Loucy (cell line): ENCODE measurements around the gene CUX1.

Experiments used
- H2AFZ ChIP-seq: fragments of 200-600 bp; sonication (generic); 2 replicates; pipeline ENCODE4 v1.6.0; 2016; ENCODE audit warnings: antibody characterized with exemption, mild to moderate bottlenecking, low read length, moderate library complexity
- H3F3A ChIP-seq: fragments of 200-600 bp; 2 replicates; pipeline ENCODE4 v1.6.0; 2016; ENCODE audit warnings: antibody characterized with exemption, low read depth, mild to moderate bottlenecking
- H3K27me3 ChIP-seq: fragments of 200-600 bp; sonication (generic); 2 replicates; pipeline ENCODE4 v1.6.1; 2014; ENCODE audit warnings: low read length, mild to moderate bottlenecking; ENCODE audit not compliant: insufficient read depth, poor library complexity, severe bottlenecking
- H3K36me3 ChIP-seq: fragments of 200-600 bp; sonication (generic); 2 replicates; pipeline ENCODE4 v1.6.1; 2016; ENCODE audit warnings: low read length; ENCODE audit not compliant: insufficient read depth
- H3K4me1 ChIP-seq: fragments of 200-600 bp; sonication (generic); 2 replicates; pipeline ENCODE4 v1.5.1; 2014; ENCODE audit warnings: low read length, mild to moderate bottlenecking; ENCODE audit not compliant: insufficient read depth, poor library complexity, severe bottlenecking
- H3K4me2 ChIP-seq: fragments of 200-600 bp; sonication (generic); 2 replicates; pipeline ENCODE4 v1.6.0; 2014; ENCODE audit warnings: antibody characterized with exemption, low read length, low read depth, mild to moderate bottlenecking; ENCODE audit not compliant: poor library complexity, severe bottlenecking
- H3K4me3 ChIP-seq: fragments of 200-600 bp; sonication (generic); 2 replicates; pipeline ENCODE4 v1.5.1; 2014; ENCODE audit warnings: low read length, mild to moderate bottlenecking, mixed read lengths; ENCODE audit not compliant: poor library complexity, severe bottlenecking
- H3K79me2 ChIP-seq: fragments of 200-600 bp; sonication (generic); 2 replicates; pipeline ENCODE4 v1.6.1; 2014; ENCODE audit warnings: low read length; ENCODE audit not compliant: insufficient read depth
- H3K9ac ChIP-seq: fragments of 200-600 bp; sonication (generic); 2 replicates; pipeline ENCODE4 v1.6.0; 2014; ENCODE audit warnings: mild to moderate bottlenecking, low read depth, low read length, moderate library complexity; ENCODE audit not compliant: poor library complexity, severe bottlenecking
- H3K9me2 ChIP-seq: fragments of 200-600 bp; sonication (generic); replicated peaks from 2 replicates; pipeline ENCODE4 v1.6.1; 2016; ENCODE audit warnings: low read depth, low read length, mixed read lengths
- H3K9me3 ChIP-seq: fragments of 200-600 bp; sonication (generic); 2 replicates; pipeline ENCODE4 v1.6.1; 2014; ENCODE audit warnings: mild to moderate bottlenecking, antibody characterized with exemption, low read length, low read depth; ENCODE audit not compliant: insufficient read depth
- H4K20me1 ChIP-seq: fragments of 200-600 bp; sonication (generic); 2 replicates; pipeline ENCODE4 v1.6.0; 2014; ENCODE audit warnings: antibody characterized with exemption, low read length, mild to moderate bottlenecking; ENCODE audit not compliant: insufficient read depth, poor library complexity, severe bottlenecking
- CTCF ChIP-seq: fragments of 200-600 bp; sonication (generic); conservative IDR thresholded peaks from 2 replicates; pipeline ENCODE4 v1.5.1; 2014; ENCODE audit warnings: mild to moderate bottlenecking, antibody characterized with exemption, low read length
- EZH2phosphoT487 ChIP-seq: fragments of 200-600 bp; IDR thresholded peaks from 2 replicates; pipeline ENCODE4 v1.6.1; 2018; ENCODE audit warnings: antibody characterized with exemption, mild to moderate bottlenecking, moderate library complexity, borderline replicate concordance

CUX1 gene

GRCh38 chr7:102198417-102198956, 381.1 kb downstream of the CUX1 start:
- peaks cover 95% of the 10 kb centered on the region; the same call in 1 of the 2 replicates for H3K36me3 ChIP-seq
- no peak overlapping the region for H3K4me2 ChIP-seq

GRCh38 chr7:102201576-102201975, 384.1 kb downstream of the CUX1 start:
- Histone ChIP-seq H3K4me3 (no peak overlapping the region), H3K36me3 (peaks cover 94% of the 10 kb centered on the region; the same call in 1 of the 2 replicates)

More at GRCh38 chr7:102198417-102198956, 381.1 kb downstream of the CUX1 start:
- no peaks in the 10 kb centered on the region for H3K9me2 ChIP-seq
- H2AFZ ChIP-seq: no peak overlapping the region
- H4K20me1 ChIP-seq: no peaks in the 10 kb centered on the region
- no peaks in the 10 kb centered on the region for H3K4me1 ChIP-seq
- H3K79me2 ChIP-seq: no peaks in the 10 kb centered on the region
- H3K9ac ChIP-seq: no peak overlapping the region
- no peaks in the 10 kb centered on the region for H3K27me3 ChIP-seq
- no peak overlapping the region for H3K4me3 ChIP-seq
- no peaks in the 10 kb centered on the region for H3F3A ChIP-seq
- H3K9me3 ChIP-seq: no peaks in the 10 kb centered on the region
- TF ChIP-seq EZH2phosphoT487 (no peak), CTCF (no peak)

DNA sequence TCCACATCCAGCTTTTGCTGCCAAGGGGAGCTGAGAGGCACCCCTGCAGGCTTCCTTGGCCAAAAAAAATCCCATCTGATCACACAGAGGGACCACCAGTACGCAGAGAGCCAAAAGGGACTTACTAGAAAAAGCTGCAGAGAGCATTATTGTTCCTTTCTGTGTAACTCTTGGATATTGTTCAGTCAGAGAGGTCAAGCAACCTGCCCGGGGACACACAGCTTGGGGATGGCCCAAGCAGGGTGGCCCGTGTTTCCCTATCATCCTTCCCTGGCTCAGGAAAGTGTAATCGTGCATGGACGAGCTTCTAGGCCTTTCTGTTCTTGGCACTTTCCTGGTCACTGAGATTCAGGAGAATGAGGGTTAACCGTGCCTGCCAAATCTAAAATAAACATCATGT, 385.1 kb downstream of the CUX1 start:
- no peaks in the 10 kb centered on the region for H3K9me2 ChIP-seq
- peaks cover 93% of the 10 kb centered on the region; the same call in 1 of the 2 replicates for H3K36me3 ChIP-seq
- TF ChIP-seq CTCF (no peak), EZH2phosphoT487 (no peak)

More at GRCh38 chr7:102201576-102201975, 384.1 kb downstream of the CUX1 start:
- H3K9me3 ChIP-seq: no peaks in the 10 kb centered on the region
- no peaks in the 10 kb centered on the region for H3K79me2 ChIP-seq
- H3K4me1 ChIP-seq: no peaks in the 10 kb centered on the region
- H2AFZ ChIP-seq: no peak overlapping the region
- H3K27me3 ChIP-seq: no peaks in the 10 kb centered on the region
- no peak overlapping the region for H3K4me2 ChIP-seq
- no peaks in the 10 kb centered on the region for H3F3A ChIP-seq
- H3K9ac ChIP-seq: no peak overlapping the region
- TF ChIP-seq CTCF (no peak), EZH2phosphoT487 (no peak)
- H3K9me2 ChIP-seq: no peaks in the 10 kb centered on the region
- H4K20me1 ChIP-seq: no peaks in the 10 kb centered on the region

More for the DNA sequence above, 385.1 kb downstream of the CUX1 start:
- H2AFZ ChIP-seq: no peak overlapping the region
- no peaks in the 10 kb centered on the region for H3K79me2 ChIP-seq
- H3K27me3 ChIP-seq: no peaks in the 10 kb centered on the region
- no peaks in the 10 kb centered on the region for H4K20me1 ChIP-seq
- no peak overlapping the region for H3K4me3 ChIP-seq
- no peak overlapping the region for H3K9ac ChIP-seq
- no peak overlapping the region for H3K4me2 ChIP-seq
- no peaks in the 10 kb centered on the region for H3K9me3 ChIP-seq
- no peaks in the 10 kb centered on the region for H3F3A ChIP-seq
- no peaks in the 10 kb centered on the region for H3K4me1 ChIP-seq
